SK-N-SH treated with all-trans-retinoic acid at 6 μM for 48 hours (cell line): ENCODE data around the gene BCL2A1.

Experiments
- ARNTL ChIP-seq: fragments of 450-650 bp; formaldehyde crosslinking; IDR thresholded peaks from 2 replicates; pipeline ENCODE4 v1.5.0; 2020; ENCODE audit warnings: low read depth, mild to moderate bottlenecking, moderate library complexity, borderline replicate concordance
- BACH2 ChIP-seq: fragments of 250-450 bp; sonication (Bioruptor Pico); IDR thresholded peaks from 2 replicates; pipeline ENCODE4 v1.9.0; 2021; ENCODE audit warnings: mild to moderate bottlenecking, borderline replicate concordance
- CSDC2 ChIP-seq: fragments of 250-450 bp; sonication (Bioruptor Pico); IDR thresholded peaks from 2 replicates; pipeline ENCODE4 v1.5.0; 2020; ENCODE audit warnings: mild to moderate bottlenecking, moderate library complexity
- ISL1 ChIP-seq: fragments of 250-450 bp; sonication (Bioruptor Pico); IDR thresholded peaks from 2 replicates; pipeline ENCODE4 v2.1.2; 2022; ENCODE audit warnings: mild to moderate bottlenecking, moderate library complexity
- RARB ChIP-seq: fragments of 250-450 bp; sonication (Bioruptor Pico); IDR thresholded peaks from 2 replicates; pipeline ENCODE4 v1.8.0; 2021; ENCODE audit warnings: mild to moderate bottlenecking, moderate library complexity
- TOX ChIP-seq: fragments of 250-450 bp; sonication (Bioruptor Pico); IDR thresholded peaks from 2 replicates; pipeline ENCODE4 v1.8.0; 2021; ENCODE audit warnings: mild to moderate bottlenecking, moderate library complexity, borderline replicate concordance
- ZFP3 ChIP-seq: fragments of 250-450 bp; sonication (Bioruptor Pico); IDR thresholded peaks from 2 replicates; pipeline ENCODE4 v1.5.0; 2020; ENCODE audit warnings: mild to moderate bottlenecking, moderate library complexity
- ZFP30 ChIP-seq: fragments of 450-650 bp; formaldehyde crosslinking; IDR thresholded peaks from 2 replicates; pipeline ENCODE4 v1.5.0; 2022; ENCODE audit warnings: mild to moderate bottlenecking, moderate library complexity
- ZNF565 ChIP-seq: fragments of 450-650 bp; formaldehyde crosslinking; conservative IDR thresholded peaks from 2 replicates; pipeline ENCODE4 v1.5.0; 2020; ENCODE audit warnings: low read depth, mild to moderate bottlenecking, moderate library complexity
- ZNF70 ChIP-seq: fragments of 450-650 bp; formaldehyde crosslinking; IDR thresholded peaks from 2 replicates; pipeline ENCODE4 v1.5.0; 2020; ENCODE audit warnings: mild to moderate bottlenecking, moderate library complexity
- ZNF8 ChIP-seq: fragments of 450-650 bp; formaldehyde crosslinking; IDR thresholded peaks from 2 replicates; pipeline ENCODE4 v1.5.0; 2020; ENCODE audit warnings: mild to moderate bottlenecking, moderate library complexity
- TF ChIP-seq, protein P1 (sequence below): fragments of 250-450 bp; sonication (Bioruptor Pico); IDR thresholded peaks from 2 replicates; pipeline ENCODE4 v1.5.1; 2020; ENCODE audit warnings: low read depth, mild to moderate bottlenecking, moderate library complexity
- TF ChIP-seq, protein P2 (sequence below): fragments of 250-450 bp; sonication (Bioruptor Pico); IDR thresholded peaks from 2 replicates; pipeline ENCODE4 v1.8.0; 2020; ENCODE audit warnings: mild to moderate bottlenecking, moderate library complexity, borderline replicate concordance

DNA sequence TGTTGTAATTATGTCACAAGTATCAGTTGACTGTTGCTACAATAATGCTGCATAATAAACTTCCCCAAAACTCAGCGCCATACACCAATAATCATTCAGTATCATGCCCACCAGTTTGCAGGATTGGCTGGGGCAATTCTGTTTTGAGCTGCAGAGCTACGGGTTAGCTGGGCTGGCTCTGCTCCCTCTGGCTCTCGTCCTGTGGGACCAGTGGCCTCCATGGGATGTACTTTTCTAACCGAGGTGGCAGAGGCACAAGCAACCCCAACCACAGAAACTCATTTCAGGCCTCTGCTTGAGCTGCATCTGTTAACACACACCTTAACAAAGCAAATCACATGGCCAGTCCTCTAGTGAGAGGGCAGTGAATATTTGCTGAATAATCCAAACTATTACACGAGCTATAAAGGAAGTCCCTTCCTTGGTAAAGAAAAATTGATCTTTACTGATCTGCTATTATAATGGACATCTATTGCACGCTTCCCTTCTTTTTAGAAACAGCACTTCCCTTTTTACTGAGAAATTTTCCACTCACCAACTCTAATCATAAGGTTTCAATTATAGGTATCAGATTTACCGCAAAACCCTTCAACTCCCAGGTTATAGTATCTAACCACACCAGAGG is 10.9 kb upstream of the BCL2A1 start:
- TF ChIP-seq BACH2 (CRISPR knock-in tag) (no peak), TOX (no peak), ARNTL (CRISPR knock-in tag) (no peak), ZNF565 (CRISPR knock-in tag) (no peak), ZNF70 (CRISPR knock-in tag) (no peak), ZFP3 (CRISPR knock-in tag) (no peak), ZNF8 (no peak), RARB (CRISPR knock-in tag) (no peak), ISL1 (CRISPR knock-in tag) (no peak), ZFP30 (no peak), CSDC2 (CRISPR knock-in tag) (no peak)
- TF ChIP-seq, protein P1, sequence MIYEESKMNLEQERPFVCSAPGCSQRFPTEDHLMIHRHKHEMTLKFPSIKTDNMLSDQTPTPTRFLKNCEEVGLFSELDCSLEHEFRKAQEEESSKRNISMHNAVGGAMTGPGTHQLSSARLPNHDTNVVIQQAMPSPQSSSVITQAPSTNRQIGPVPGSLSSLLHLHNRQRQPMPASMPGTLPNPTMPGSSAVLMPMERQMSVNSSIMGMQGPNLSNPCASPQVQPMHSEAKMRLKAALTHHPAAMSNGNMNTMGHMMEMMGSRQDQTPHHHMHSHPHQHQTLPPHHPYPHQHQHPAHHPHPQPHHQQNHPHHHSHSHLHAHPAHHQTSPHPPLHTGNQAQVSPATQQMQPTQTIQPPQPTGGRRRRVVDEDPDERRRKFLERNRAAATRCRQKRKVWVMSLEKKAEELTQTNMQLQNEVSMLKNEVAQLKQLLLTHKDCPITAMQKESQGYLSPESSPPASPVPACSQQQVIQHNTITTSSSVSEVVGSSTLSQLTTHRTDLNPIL (CRISPR knock-in tag), result no peak
- TF ChIP-seq, protein P2, sequence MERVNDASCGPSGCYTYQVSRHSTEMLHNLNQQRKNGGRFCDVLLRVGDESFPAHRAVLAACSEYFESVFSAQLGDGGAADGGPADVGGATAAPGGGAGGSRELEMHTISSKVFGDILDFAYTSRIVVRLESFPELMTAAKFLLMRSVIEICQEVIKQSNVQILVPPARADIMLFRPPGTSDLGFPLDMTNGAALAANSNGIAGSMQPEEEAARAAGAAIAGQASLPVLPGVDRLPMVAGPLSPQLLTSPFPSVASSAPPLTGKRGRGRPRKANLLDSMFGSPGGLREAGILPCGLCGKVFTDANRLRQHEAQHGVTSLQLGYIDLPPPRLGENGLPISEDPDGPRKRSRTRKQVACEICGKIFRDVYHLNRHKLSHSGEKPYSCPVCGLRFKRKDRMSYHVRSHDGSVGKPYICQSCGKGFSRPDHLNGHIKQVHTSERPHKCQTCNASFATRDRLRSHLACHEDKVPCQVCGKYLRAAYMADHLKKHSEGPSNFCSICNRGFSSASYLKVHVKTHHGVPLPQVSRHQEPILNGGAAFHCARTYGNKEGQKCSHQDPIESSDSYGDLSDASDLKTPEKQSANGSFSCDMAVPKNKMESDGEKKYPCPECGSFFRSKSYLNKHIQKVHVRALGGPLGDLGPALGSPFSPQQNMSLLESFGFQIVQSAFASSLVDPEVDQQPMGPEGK (CRISPR knock-in tag), result no peak
